Nephron (organoid): Measurements from ENCODE around the gene AAMP.

Experiments used
- H3K27ac Mint-ChIP-seq, 3 experiments: 2 replicates each; pipeline ENCODE4 v1.8.0; 2020; ENCODE audit warnings: mixed read lengths in 3 of 3, mild to moderate bottlenecking in 2 of 3, moderate library complexity in 1 of 3
- H3K27me3 Mint-ChIP-seq: 2 replicates; pipeline ENCODE4 v1.8.0; 2021; ENCODE audit warnings: low read depth, mild to moderate bottlenecking, moderate library complexity, mixed read lengths
- H3K36me3 Mint-ChIP-seq: 2 replicates; pipeline ENCODE4 v1.8.0; 2020; ENCODE audit warnings: low read depth, mixed read lengths
- H3K4me1 Mint-ChIP-seq: 2 replicates; pipeline ENCODE4 v1.8.0; 2020; ENCODE audit warnings: mixed read lengths
- H3K4me3 Mint-ChIP-seq, 3 experiments: 2 replicates each; pipeline ENCODE4 v1.8.0; 2020; ENCODE audit warnings: mild to moderate bottlenecking in 3 of 3, mixed read lengths in 3 of 3, moderate library complexity in 2 of 3
- H3K9me3 Mint-ChIP-seq: 2 replicates; pipeline ENCODE4 v1.8.0; 2020; ENCODE audit warnings: mixed read lengths
- CTCF ChIP-seq, 3 experiments: fragments of 200-600 bp; sonication (generic); IDR thresholded peaks; one replicate each; pipeline ENCODE4 v1.5.0; 2021; ENCODE audit warnings: antibody characterized with exemption in 3 of 3; ENCODE audit not compliant: unreplicated experiment in 3 of 3

Gene AAMP

GRCh38 chr2:218234521-218234920 lies 35.4 kb downstream of the AAMP start:
- Mint-ChIP-seq H3K4me1 (no peaks in the 10 kb centered on the region), H3K36me3 (peaks cover 82% of the 10 kb centered on the region), H3K27ac (no peak overlapping the region), H3K9me3 (no peaks in the 10 kb centered on the region), H3K4me3 (no peak overlapping the region), H3K27me3 (no peaks in the 10 kb centered on the region)
- no peak for TF ChIP-seq CTCF (IDR thresholded peaks at IDR 0.05; ENCODE audit: unreplicated experiment in 3 of 3)

GRCh38 chr2:218233543-218233942 lies 36.4 kb downstream of the AAMP start:
- Mint-ChIP-seq H3K4me3 (no peak overlapping the region), H3K27me3 (no peaks in the 10 kb centered on the region), H3K4me1 (no peaks in the 10 kb centered on the region), H3K27ac (no peak overlapping the region), H3K9me3 (no peaks in the 10 kb centered on the region), H3K36me3 (peaks cover 80% of the 10 kb centered on the region)
- TF ChIP-seq CTCF (IDR thresholded peaks at IDR 0.05; ENCODE audit: unreplicated experiment in 3 of 3) = no peak

- no peaks in the 10 kb centered on the region for H3K9me3 Mint-ChIP-seq
- no peak overlapping the region for H3K4me3 Mint-ChIP-seq
- H3K27me3 Mint-ChIP-seq = no peaks in the 10 kb centered on the region
- peak; percentile 17 to 31 (median 18) for TF ChIP-seq CTCF (IDR thresholded peaks at IDR 0.05; ENCODE audit: unreplicated experiment in 3 of 3)
- peaks cover 80% of the 10 kb centered on the region for H3K36me3 Mint-ChIP-seq
- no peaks in the 10 kb centered on the region for H3K4me1 Mint-ChIP-seq
- peak overlapping the region; percentile 24 to 88 (median 78) for H3K27ac Mint-ChIP-seq
Measured at GRCh38 chr2:218230882-218231281, 39.1 kb downstream of the AAMP start.

GRCh38 chr2:218229851-218230250 lies 40.1 kb downstream of the AAMP start:
- Mint-ChIP-seq H3K9me3 (no peaks in the 10 kb centered on the region), H3K36me3 (peaks cover 79% of the 10 kb centered on the region), H3K27ac (no peak overlapping the region), H3K4me3 (no peak overlapping the region), H3K4me1 (no peaks in the 10 kb centered on the region), H3K27me3 (no peaks in the 10 kb centered on the region)
- no peak for TF ChIP-seq CTCF (IDR thresholded peaks at IDR 0.05; ENCODE audit: unreplicated experiment in 3 of 3)

- no peaks in the 10 kb centered on the region for H3K27me3 Mint-ChIP-seq
- H3K4me1 Mint-ChIP-seq = no peaks in the 10 kb centered on the region
- H3K4me3 Mint-ChIP-seq = no peak overlapping the region
- peaks cover 78% of the 10 kb centered on the region for H3K36me3 Mint-ChIP-seq
- no peak for TF ChIP-seq CTCF (IDR thresholded peaks at IDR 0.05; ENCODE audit: unreplicated experiment in 3 of 3)
- H3K27ac Mint-ChIP-seq = peak overlapping the region in 1 of 3 experiments; percentile 45
- no peaks in the 10 kb centered on the region for H3K9me3 Mint-ChIP-seq
Measured at GRCh38 chr2:218229239-218229638, 40.7 kb downstream of the AAMP start.

GRCh38 chr2:218228366-218229090 lies 41.4 kb downstream of the AAMP start:
- no peak overlapping the region for H3K27ac Mint-ChIP-seq
- no peak overlapping the region for H3K4me3 Mint-ChIP-seq
- peaks cover 4% of the 10 kb centered on the region for H3K4me1 Mint-ChIP-seq
- no peaks in the 10 kb centered on the region for H3K27me3 Mint-ChIP-seq
- no peaks in the 10 kb centered on the region for H3K9me3 Mint-ChIP-seq
- TF ChIP-seq CTCF (IDR thresholded peaks at IDR 0.05; ENCODE audit: unreplicated experiment in 3 of 3) = no peak
- peaks cover 72% of the 10 kb centered on the region for H3K36me3 Mint-ChIP-seq
